Activated T-cell treated with anti-CD3 and anti-CD28 coated beads, Interleukin-2, amount 50 U/mL, for 1 hour (primary cell): ENCODE data around the gene SMIM14.
A peak's percentile ranks its signal among the peaks of the same experiment; 100 is the strongest.
"Not testable (repeated sequence)": the region's sequence is repeated elsewhere in the genome, so short reads cannot be mapped to it uniquely, and the experiment has no call there.

Experiments
- DNase-seq: peaks from one replicate; pipeline ENCODE4 v3.0.0-alpha.2; 2020

Gene SMIM14

DNA sequence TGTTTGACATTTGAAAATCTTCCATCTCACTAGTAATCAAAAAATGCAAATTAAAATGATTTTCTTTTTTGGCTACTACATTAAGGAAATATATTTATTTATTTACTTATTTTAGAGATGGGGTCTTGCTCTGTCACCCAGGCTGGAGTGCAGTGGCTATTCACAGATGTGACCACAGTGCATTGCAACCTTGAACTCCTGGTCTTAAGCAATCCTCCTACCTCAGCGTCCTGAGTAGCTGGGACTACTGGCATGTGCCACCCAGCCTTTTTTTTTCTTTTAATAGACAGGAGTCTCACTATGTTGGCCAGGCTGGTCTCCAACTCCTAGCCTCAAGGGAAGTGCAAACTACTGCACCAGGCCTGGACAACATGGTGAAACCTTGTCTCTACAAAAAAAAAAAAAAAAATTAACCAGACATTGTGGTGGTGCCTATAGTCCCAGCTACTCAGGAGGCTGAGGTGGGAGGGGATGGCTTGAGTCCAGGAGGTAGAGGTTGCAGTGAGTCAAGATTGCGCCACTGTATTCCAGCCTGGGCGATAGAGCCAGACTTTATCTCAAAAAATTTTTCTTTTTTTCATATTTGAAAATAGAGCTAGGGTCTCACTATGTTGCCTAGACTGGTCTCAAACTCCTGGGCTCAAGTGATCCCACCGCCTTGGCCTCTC lies 4.4 kb upstream of the SMIM14 start:
- no peak for DNase-seq

- DNase-seq: no peak
Measured at GRCh38 chr4:39641451-39641850, 2.8 kb upstream of the SMIM14 start.

- DNase-seq: peak; percentile 30
Measured at GRCh38 chr4:39637586-39638353, 895 bp downstream of the SMIM14 start.

- no peak for DNase-seq
Measured at GRCh38 chr4:39637221-39637585, 1.5 kb downstream of the SMIM14 start.

GRCh38 chr4:39636531-39637184 lies 2.0 kb downstream of the SMIM14 start:
- DNase-seq: no peak

DNA sequence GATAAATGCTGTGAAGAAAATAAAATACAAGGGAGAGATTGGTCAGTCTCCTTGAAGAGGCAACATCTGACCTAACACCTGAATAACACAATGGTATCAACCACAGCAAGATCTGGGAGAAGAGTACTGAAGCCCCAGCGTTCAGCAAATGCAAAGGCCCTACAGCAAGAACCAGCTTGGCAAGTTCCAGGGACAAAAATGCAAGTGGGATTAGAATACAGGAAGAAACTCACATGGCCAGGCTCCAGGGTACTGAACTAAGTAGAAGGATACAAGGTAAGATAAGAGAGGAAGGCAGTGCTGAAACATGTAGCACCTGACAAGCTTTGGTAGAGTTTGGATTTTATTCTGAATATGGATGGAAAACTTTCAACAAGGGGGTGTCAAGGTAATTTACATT lies 3.6 kb downstream of the SMIM14 start:
- no peak for DNase-seq

DNA sequence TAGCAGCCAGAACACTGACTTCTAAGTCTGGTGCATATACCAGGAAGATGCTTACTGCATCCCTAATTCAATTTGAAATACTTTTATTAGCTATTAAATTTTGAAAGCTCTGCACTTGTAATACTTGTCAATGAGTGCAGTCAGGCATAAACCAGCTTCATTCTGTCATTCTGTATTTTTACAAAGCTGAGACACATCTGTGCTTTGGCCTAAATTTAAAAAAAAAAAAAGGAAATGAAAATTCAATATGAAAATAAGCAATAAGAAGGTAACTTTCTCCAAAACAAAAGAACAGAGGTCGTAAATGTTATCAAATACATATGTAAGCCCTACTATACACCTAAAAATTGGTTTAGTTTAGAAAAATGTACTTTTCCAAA lies 7.0 kb downstream of the SMIM14 start:
- no peak for DNase-seq

DNA sequence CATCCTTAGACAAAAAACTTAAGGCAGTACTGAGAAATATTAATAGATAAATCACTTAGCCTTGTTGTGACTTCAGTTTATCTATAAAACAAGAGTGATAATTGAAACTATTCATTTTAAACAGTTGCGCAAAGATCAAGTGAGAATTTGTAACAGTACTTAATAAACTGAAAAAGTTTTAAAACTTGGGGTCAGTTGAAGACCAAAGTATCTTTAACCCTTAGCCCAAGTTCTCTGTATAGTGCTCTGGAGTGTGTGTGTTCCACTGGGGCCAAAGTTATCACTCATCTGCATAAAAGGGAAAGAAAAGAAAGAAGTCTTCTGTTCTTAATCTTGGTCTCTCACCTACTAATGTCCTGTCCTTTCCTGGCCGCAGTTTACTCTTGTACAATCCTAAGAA lies 11.3 kb downstream of the SMIM14 start:
- DNase-seq: no peak

GRCh38 chr4:39626913-39627312 lies 11.8 kb downstream of the SMIM14 start:
- no peak for DNase-seq

DNA sequence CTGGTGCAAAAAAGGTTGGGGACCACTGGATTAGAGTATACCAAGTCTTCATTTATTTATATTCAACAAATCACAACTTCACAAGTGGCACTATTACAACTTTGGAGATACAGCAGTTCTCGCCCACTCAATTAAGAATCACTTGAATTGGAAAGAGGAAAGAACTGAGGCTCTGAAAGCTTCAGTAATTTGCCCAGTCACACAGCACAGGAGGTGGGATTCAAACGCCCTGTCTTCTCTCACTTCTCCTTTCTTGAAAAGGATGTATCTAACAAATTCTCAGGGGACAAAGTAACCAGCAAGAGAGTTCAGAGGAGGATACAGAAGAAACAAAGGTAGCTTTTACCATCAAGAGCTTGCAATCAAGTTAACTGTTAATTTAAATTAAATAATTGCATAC lies 12.4 kb downstream of the SMIM14 start:
- DNase-seq: no peak

- no peak for DNase-seq
Measured at GRCh38 chr4:39621582-39621981, 17.1 kb downstream of the SMIM14 start.

DNA sequence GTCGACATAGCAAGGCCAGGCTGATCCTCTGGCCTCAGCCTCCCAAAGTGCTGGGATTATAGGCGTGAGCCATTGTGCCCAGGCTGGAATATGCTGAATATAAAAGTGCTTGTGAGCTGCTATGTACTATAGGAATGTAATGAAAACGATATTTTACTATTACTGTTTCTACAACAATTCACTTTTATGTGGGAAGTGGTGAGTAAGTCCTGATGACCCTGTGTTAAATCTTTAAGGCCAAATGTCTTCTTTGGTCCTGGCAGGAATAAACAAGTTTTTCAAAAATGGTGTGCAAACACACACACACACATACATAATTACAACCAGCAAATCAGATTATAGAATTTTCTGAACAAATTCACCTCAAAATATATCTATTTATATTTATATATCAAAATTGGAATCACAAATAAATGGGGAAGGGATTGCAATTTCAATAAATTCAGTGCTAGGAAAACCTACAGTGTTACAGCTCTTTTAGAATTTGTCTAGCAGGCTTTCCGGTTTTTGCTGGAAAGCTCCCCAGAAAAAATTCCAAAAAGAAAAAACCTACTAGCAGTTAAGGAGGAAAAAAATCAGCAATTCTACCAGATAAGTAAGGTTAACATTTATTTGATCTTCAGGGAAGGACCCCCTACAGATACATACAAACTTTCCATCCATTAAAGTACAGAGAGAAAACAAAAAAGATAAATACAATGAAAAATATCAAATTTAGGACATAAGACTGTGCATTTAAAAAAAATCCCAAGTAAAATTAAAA lies 17.9 kb downstream of the SMIM14 start:
- DNase-seq: no peak

- DNase-seq: no peak
Measured at GRCh38 chr4:39617534-39617933, 21.1 kb downstream of the SMIM14 start.

- no peak for DNase-seq
Measured at GRCh38 chr4:39616651-39617050, 22.0 kb downstream of the SMIM14 start.

DNA sequence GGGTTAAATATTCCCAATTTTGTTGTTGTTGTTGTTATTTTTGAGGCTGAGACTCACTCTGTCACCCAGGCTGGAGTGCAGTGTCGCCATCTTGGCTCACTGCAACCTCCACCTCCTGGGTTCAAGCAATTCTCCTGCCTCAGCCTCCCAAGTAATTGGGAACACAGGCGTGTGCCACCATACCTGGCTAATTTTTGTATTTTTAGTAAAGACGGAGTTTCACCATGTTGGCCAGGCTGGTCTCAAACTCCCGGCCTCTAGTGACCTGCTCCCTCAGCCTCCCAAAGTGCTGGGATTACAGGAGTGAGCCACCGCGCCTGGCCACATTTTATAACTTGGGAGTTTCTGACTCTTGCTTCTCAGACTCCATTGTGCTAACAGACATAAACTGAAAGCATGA lies 22.6 kb downstream of the SMIM14 start:
- DNase-seq: not testable (repeated sequence)

DNA sequence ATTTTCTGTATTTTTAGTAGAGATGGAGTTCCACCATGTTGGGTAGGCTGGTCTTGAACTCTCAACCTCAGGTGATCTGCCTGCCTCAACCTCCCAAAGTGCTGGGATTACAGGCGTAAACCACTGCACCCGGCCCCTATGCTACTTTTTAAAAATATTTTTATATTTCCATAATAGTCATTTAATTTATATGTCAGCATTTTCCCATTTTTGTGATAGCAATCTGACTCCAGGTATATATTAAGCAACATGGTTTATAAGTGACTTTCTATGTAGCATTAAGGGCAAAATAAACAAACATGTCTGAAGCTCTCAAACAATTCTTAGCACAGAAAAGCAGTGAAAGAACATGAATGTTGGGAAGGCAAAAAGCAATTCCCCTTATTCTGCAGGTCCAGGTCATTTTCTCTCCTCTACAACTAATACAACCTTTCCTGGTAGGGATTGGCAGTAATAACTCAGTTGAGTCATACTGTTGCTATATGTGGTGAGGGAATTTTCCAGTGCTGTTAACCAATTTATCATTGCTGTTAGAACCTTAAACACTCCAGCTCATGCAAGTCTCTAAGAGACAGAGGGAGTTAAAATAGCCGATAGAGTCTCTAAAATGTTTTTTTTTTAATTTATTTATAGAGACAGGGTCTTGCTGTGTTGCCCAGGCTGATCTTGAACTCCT lies 24.0 kb downstream of the SMIM14 start:
- DNase-seq: no peak

DNA sequence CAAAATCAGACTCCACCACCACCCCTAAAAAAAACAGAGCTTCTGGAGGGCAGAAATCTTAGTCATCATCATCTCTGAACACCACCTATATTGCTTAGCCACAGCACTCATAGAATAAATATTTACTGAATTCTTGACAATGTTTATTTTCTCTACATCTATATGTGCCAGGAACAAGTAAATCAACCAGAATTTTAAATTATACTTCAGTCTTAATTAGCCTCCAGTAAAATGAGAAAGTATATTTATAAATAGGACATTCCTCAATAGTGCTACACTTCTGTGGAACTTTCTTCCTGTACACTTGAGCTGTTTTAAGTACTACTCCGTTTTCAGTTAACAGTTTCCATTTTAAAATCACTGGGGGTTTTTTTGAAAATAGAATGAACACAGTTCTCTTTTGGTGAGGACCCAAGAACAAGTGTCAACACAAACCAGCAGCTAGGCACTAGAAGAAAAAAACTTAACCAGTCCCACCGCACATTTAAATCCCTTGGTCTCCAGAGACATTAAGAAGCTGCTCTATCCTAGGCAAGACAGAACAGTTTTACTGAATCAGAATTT lies 25.5 kb downstream of the SMIM14 start:
- DNase-seq: no peak

GRCh38 chr4:39609454-39609931 lies 29.2 kb downstream of the SMIM14 start:
- DNase-seq: no peak

DNA sequence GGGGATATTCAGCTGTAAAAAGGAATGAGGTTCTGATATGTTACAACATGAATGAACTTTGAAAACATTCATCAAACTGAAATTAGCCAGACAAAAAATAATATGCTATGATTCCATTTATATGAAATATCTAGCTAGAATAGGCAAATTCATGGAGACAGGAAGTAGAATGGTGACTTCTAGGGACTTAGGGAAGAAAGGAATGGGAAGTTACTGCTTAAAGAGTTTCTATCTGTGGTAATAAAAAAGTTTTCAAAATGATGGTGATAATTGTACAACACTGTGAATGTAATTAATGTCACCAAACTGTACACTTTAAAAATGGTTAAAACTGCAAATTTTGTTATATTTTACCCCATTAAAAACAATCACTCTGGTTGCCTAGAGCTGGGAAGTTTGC lies 30.2 kb downstream of the SMIM14 start:
- DNase-seq: no peak

DNA sequence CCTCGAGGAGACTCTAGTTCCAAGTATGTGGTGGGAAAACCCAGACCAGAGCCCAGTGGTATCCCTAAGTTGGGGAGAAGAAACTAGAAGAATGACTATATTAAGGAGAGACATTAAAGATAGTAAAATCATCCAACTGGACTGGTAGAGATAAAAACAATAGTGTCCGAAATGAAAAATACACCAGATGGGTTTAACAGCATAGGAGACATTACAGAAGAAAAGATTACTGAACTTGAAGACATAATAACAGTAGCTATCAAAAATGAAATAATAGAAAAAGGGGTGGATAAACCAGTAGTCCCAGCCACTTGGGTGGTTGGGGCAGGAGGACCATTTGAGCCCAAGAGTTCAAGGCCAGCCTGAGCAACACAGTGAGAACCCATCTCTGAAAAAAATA lies 31.9 kb downstream of the SMIM14 start:
- DNase-seq: no peak

- no peak for DNase-seq
Measured at GRCh38 chr4:39597695-39598381, 40.8 kb downstream of the SMIM14 start.

- DNase-seq: no peak
Measured at GRCh38 chr4:39596971-39597370, 41.7 kb downstream of the SMIM14 start.
